ENCODE results near the gene HSDL2. TPM values are rescaled to one million over a fixed set of nuclear protein-coding genes. Genes with fewer than 3 reads are reported as not detected.

Gene HSDL2
- total RNA-seq, 4 donors from 2014 or later = 37.8 to 54.8 (median 43.8) TPM

GRCh38 chr9:112493393-112494137 lies 113.7 kb downstream of the HSDL2 start:
- H3K9me3 ChIP-seq = no peaks in the 10 kb centered on the region
- no peak for DNase-seq
- WGBS, 2 donors = 98 to 100% methylated on average over 1 of the region's 1 CpG
- intact Hi-C loops (cut with DNase I) = no loop called here
- no peaks in the 10 kb centered on the region for H3K27me3 ChIP-seq
- TF ChIP-seq CTCF (IDR thresholded peaks at IDR 0.05) (no peak), POLR2A (IDR thresholded peaks at IDR 0.05) (no peak)
- H3K4me1 ChIP-seq = peaks cover 0 to 14% of the 10 kb centered on the region in 2 donors
- no peak overlapping the region for H3K4me3 ChIP-seq (replicated peaks in 1 of 3)
- no peak overlapping the region for H3K27ac ChIP-seq
- no peaks in the 10 kb centered on the region for H3K36me3 ChIP-seq

GRCh38 chr9:112494153-112494552 lies 114.2 kb downstream of the HSDL2 start:
- TF ChIP-seq CTCF (IDR thresholded peaks at IDR 0.05) = no peak
- no peak for TF ChIP-seq POLR2A (IDR thresholded peaks at IDR 0.05)
- DNase-seq = no peak
- Histone ChIP-seq H3K9me3 (no peaks in the 10 kb centered on the region), H3K36me3 (no peaks in the 10 kb centered on the region), H3K4me1 (peaks cover 0 to 14% of the 10 kb centered on the region in 2 donors), H3K27me3 (no peaks in the 10 kb centered on the region), H3K27ac (no peak overlapping the region), H3K4me3 (replicated peaks in 1 of 3) (no peak overlapping the region)
- WGBS, 2 donors = 100% methylated on average over 1 of the region's 1 CpG
- intact Hi-C loops (cut with DNase I) = no loop called here

- no peaks in the 10 kb centered on the region for H3K9me3 ChIP-seq
- H3K27me3 ChIP-seq = no peaks in the 10 kb centered on the region
- no peak for DNase-seq
- intact Hi-C loops (cut with DNase I) = no loop called here
- TF ChIP-seq POLR2A (IDR thresholded peaks at IDR 0.05) (no peak), CTCF (IDR thresholded peaks at IDR 0.05) (no peak)
- 88 to 98% methylated on average over 4 of the region's 4 CpGs for WGBS, 2 donors
- peaks cover 0 to 11% of the 10 kb centered on the region in 2 donors for H3K4me1 ChIP-seq
- no peaks in the 10 kb centered on the region for H3K36me3 ChIP-seq
- H3K4me3 ChIP-seq (replicated peaks in 1 of 3) = no peak overlapping the region
- H3K27ac ChIP-seq = no peak overlapping the region
Measured at GRCh38 chr9:112495614-112496013, 115.7 kb downstream of the HSDL2 start.

GRCh38 chr9:112496074-112496722 lies 116.3 kb downstream of the HSDL2 start:
- no peak for TF ChIP-seq CTCF (IDR thresholded peaks at IDR 0.05)
- TF ChIP-seq POLR2A (IDR thresholded peaks at IDR 0.05) = no peak
- no peak for DNase-seq
- H3K27me3 ChIP-seq = no peaks in the 10 kb centered on the region
- intact Hi-C loops (cut with DNase I) = no loop called here
- 77 to 83% methylated on average over 3 of the region's 3 CpGs for WGBS, 2 donors
- no peak overlapping the region for H3K4me3 ChIP-seq (replicated peaks in 1 of 3)
- no peaks in the 10 kb centered on the region for H3K9me3 ChIP-seq
- H3K36me3 ChIP-seq = no peaks in the 10 kb centered on the region
- H3K27ac ChIP-seq = no peak overlapping the region
- H3K4me1 ChIP-seq = peaks cover 0 to 11% of the 10 kb centered on the region in 2 donors

GRCh38 chr9:112500842-112501241 lies 120.9 kb downstream of the HSDL2 start:
- TF ChIP-seq CTCF (IDR thresholded peaks at IDR 0.05) (no peak), POLR2A (IDR thresholded peaks at IDR 0.05) (no peak)
- no peaks in the 10 kb centered on the region for H3K27me3 ChIP-seq
- peaks cover 0 to 5% of the 10 kb centered on the region in 2 donors for H3K4me1 ChIP-seq
- 94 to 95% methylated on average over 2 of the region's 2 CpGs for WGBS, 2 donors
- intact Hi-C loops (cut with DNase I) = no loop called here
- H3K36me3 ChIP-seq = no peaks in the 10 kb centered on the region
- no peaks in the 10 kb centered on the region for H3K9me3 ChIP-seq
- DNase-seq = no peak
- no peak overlapping the region for H3K4me3 ChIP-seq (replicated peaks in 1 of 3)
- H3K27ac ChIP-seq = no peak overlapping the region
